Measurements from ENCODE around the gene TCEAL1.
"Not testable (repeated sequence)": the region's sequence is repeated elsewhere in the genome, so short reads cannot be mapped to it uniquely, and the experiment has no call there.

Gene TCEAL1

GRCh38 chrX:103637604-103638338 lies 9.0 kb downstream of the TCEAL1 start:
- 0 out of 2 replicates have a peak, but pooled peaks cover 12% of the 10 kb centered on the region for H3K27me3 ChIP-seq (ENCODE audit: control insufficient read depth, insufficient read depth, low read length)

DNA sequence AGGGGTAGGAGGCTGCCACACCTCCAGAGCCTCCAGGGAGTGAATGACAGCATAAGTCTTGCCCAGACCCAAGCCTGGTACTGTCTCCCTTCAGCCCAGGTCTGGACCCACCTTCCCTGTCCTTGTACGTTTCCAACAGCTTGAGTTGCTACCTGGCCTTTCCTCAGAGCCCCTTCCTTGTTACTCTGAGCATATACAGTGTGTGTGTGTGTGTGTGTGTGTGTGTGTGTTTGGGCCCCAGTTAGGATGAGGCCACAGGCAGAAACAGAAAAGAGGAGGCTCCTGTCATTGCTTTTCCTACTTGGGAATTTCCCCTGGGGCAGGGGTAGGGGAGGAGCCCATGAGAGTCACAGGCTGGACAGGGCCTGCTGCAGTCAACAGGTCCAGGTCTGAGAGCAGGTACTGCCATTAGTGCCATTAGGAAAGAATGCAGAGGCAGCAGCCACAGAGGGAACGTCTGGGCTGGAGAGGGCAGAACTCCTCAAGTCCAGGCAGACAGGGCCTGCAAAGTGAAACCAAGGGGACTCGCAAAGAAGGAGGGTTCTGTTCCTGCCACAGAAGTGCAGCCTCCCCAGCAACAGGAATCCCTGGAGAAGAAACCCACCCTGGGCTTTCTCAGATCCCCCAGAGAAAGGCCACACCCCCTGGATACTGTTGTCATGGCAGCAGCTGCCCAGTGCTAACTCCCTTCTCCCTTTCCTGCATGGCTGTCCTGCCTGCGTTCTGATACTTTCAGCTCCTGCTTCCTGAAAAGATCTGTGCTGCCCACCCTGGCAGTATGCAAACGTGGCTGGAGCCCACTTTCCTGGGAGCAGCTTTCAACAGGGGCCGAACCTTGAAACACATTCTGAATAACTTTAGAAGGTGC lies 9.9 kb downstream of the TCEAL1 start:
- H3K36me3 ChIP-seq (ENCODE audit: control insufficient read depth, insufficient read depth, low read length); H3K4me1 ChIP-seq (ENCODE audit: control insufficient read depth, insufficient read depth, low read length); H3K4me3 ChIP-seq (ENCODE audit: low read depth, low read length); H3K9ac ChIP-seq (ENCODE audit: low read depth, low read length); H3K27ac ChIP-seq (ENCODE audit: low read depth, low read length); H3K9me3 ChIP-seq (ENCODE audit: control insufficient read depth, insufficient read depth, low read length): not testable (repeated sequence)
- H3K27me3 ChIP-seq (ENCODE audit: control insufficient read depth, insufficient read depth, low read length), result 0 out of 2 replicates have a peak, but pooled peaks cover 16% of the 10 kb centered on the region

More at GRCh38 chrX:103637604-103638338, 9.0 kb downstream of the TCEAL1 start:
- Histone ChIP-seq H3K9ac (ENCODE audit: low read depth, low read length) (no peak overlapping the region), H3K27ac (ENCODE audit: low read depth, low read length) (no peak overlapping the region), H3K4me1 (ENCODE audit: control insufficient read depth, insufficient read depth, low read length) (0 out of 2 replicates have a peak, but pooled peaks cover 2% of the 10 kb centered on the region), H3K36me3 (ENCODE audit: control insufficient read depth, insufficient read depth, low read length) (no peaks in the 10 kb centered on the region), H3K9me3 (ENCODE audit: control insufficient read depth, insufficient read depth, low read length) (no peaks in the 10 kb centered on the region), H3K4me3 (ENCODE audit: low read depth, low read length) (no peak overlapping the region)

DNA sequence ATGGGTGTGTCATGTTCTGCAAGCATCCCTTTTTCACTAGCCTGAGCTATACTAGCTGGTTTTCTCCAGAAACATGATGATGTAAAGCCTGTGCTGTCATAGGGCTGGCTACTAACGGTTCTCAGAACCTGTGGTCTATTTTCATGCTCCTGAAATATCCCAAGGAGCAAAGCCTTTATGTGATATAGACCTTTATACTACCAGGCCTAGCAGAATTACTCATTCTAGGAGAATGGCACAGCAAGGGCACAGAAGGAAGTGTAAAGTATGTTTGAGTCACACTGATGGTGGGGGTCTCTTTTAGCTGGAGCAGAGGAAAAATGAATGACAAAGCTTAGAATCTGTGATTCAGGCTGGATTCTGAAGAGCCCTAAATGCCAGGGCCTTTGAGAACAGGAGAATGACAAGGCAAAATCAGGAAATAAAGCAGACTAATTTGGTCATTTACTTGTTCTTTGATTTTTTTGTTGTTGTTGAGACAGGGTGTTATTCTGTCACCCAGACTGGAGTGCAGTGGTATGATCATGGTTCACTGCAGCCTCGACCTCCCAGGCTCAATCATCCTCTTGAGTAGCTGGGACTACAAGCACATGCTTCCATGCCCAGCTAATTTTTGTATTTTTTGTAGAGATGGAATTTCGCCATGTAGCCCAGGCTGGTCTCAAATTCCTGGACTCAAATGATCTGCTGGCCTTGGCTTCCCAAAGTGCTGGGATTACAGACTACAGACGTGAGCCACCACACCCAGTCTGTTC lies 11.8 kb downstream of the TCEAL1 start:
- H3K27me3 ChIP-seq (ENCODE audit: control insufficient read depth, insufficient read depth, low read length), result peaks cover 15% of the 10 kb centered on the region
- H3K4me1 ChIP-seq (ENCODE audit: control insufficient read depth, insufficient read depth, low read length), result 0 out of 2 replicates have a peak, but pooled peaks cover 2% of the 10 kb centered on the region
- H3K9ac ChIP-seq (ENCODE audit: low read depth, low read length), result no peak overlapping the region

DNA sequence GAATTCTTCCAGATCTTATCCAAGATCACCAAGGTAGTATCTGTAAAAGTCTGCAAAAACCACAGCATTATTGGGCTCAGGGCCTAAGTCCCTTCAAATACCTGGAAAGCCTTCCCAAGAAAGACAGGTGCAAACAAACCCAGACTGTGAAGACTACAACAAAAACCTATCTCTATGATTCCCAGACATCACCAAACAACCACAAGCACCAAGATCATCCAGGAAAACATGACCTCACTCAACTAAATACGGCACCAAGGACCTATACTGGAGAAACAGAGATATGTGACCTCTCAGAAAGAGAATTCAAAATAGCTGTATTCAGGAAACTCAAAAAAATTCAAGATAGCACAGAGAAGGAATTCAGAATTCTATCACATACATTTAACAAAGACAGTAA lies 15.3 kb downstream of the TCEAL1 start:
- Histone ChIP-seq H3K4me1 (ENCODE audit: control insufficient read depth, insufficient read depth, low read length) (0 out of 2 replicates have a peak, but pooled peaks cover 2% of the 10 kb centered on the region), H3K27me3 (ENCODE audit: control insufficient read depth, insufficient read depth, low read length) (peaks cover 15% of the 10 kb centered on the region), H3K9ac (ENCODE audit: low read depth, low read length) (no peak overlapping the region), H3K36me3 (ENCODE audit: control insufficient read depth, insufficient read depth, low read length) (no peaks in the 10 kb centered on the region), H3K9me3 (ENCODE audit: control insufficient read depth, insufficient read depth, low read length) (no peaks in the 10 kb centered on the region), H3K4me3 (ENCODE audit: low read depth, low read length) (no peak overlapping the region), H3K27ac (ENCODE audit: low read depth, low read length) (no peak overlapping the region)

More for the DNA sequence above, 11.8 kb downstream of the TCEAL1 start:
- H3K27ac ChIP-seq (ENCODE audit: low read depth, low read length), result peak overlapping the region; percentile 53
- H3K4me3 ChIP-seq (ENCODE audit: low read depth, low read length), result no peak overlapping the region
- no peaks in the 10 kb centered on the region for H3K9me3 ChIP-seq (ENCODE audit: control insufficient read depth, insufficient read depth, low read length)
- no peaks in the 10 kb centered on the region for H3K36me3 ChIP-seq (ENCODE audit: control insufficient read depth, insufficient read depth, low read length)

DNA sequence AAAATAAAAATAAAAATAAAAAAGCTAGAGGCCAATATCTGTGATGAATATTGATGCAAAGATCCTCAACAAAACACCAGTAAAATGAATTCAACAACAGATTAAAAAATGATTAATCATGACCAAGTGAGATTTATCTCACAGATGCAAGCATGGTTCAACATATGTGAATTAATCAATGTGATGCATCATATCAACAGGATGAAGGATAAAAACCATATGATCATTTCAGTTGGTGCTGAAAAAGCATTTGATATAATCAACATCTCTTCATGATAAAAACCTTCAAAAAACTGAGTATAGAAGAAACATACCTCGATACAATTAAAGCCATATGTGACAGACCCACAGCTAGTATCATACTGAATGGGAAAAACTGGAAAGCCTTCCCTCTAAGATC lies 18.9 kb downstream of the TCEAL1 start:
- no peak overlapping the region for H3K27ac ChIP-seq (ENCODE audit: low read depth, low read length)
- no peaks in the 10 kb centered on the region for H3K9me3 ChIP-seq (ENCODE audit: control insufficient read depth, insufficient read depth, low read length)
- no peaks in the 10 kb centered on the region for H3K4me1 ChIP-seq (ENCODE audit: control insufficient read depth, insufficient read depth, low read length)
- H3K27me3 ChIP-seq (ENCODE audit: control insufficient read depth, insufficient read depth, low read length), result peaks cover 7% of the 10 kb centered on the region
- H3K9ac ChIP-seq (ENCODE audit: low read depth, low read length), result no peak overlapping the region
- H3K36me3 ChIP-seq (ENCODE audit: control insufficient read depth, insufficient read depth, low read length), result no peaks in the 10 kb centered on the region
- no peak overlapping the region for H3K4me3 ChIP-seq (ENCODE audit: low read depth, low read length)

DNA sequence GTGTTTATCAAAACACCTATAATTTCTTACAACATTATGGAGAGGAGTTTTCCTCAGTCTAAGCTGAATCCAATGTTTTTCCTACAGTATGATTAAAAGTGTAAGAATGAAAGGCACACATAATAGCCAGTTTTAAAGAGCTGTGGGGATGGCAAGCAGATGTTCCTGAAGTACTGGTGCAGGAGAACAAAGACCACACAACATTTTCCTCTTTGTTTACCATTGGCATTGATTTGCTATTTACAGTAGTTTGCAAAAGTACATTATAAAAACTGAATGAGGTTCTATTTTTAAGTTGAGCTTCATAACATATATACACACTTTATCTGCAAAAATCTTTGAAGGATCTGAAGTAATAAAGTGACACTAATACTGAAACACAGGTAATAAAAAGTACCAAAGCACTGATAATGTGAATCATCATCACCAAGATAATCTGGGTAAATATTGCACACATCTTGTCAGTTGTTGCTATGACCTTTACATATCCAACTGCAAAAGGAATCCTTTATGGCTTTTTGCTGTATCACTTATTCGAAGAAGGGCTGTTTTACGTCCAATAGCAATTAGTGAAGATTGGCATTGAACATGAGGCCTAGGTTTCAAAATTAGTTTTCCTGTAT lies 22.5 kb downstream of the TCEAL1 start:
- H3K4me3 ChIP-seq (ENCODE audit: low read depth, low read length), result no peak overlapping the region
- H3K9me3 ChIP-seq (ENCODE audit: control insufficient read depth, insufficient read depth, low read length), result no peaks in the 10 kb centered on the region
- H3K4me1 ChIP-seq (ENCODE audit: control insufficient read depth, insufficient read depth, low read length), result no peaks in the 10 kb centered on the region
- H3K36me3 ChIP-seq (ENCODE audit: control insufficient read depth, insufficient read depth, low read length), result no peaks in the 10 kb centered on the region
- H3K9ac ChIP-seq (ENCODE audit: low read depth, low read length), result no peak overlapping the region
- no peak overlapping the region for H3K27ac ChIP-seq (ENCODE audit: low read depth, low read length)
- H3K27me3 ChIP-seq (ENCODE audit: control insufficient read depth, insufficient read depth, low read length), result no peaks in the 10 kb centered on the region

DNA sequence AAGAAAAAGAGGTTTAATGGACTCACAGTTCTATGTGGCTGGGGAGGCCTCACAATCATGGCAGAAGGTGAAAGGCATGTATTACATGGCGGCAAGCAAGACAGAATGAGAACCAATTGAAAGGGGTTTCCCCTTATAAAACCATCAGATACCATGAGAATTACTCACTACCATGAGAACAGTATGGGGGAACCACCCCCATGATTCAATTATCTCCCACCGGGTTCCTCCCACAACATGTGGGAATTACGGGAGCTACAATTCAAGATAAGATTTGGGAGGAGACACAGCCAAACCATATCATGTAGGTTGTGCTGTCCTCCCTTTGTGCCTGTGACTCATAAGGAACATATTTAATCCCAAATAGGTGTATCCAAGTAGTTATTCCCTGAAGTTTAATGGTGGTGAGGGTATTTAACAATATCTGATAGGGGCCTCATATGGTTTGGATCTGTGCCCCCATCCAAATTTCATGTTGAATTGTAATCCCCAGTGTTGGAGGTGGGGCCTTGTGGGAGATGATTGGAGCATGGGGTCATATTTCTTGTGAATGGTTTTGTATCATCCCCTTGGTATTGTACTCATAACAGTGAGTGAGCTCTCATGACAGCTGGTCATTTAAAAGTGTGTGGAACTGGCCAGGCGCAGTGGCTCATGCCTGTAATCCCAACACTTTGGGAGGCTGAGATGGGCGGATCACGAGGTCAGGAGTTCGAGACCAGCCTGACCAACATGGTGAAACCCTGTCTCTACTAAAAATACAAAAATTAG lies 26.6 kb downstream of the TCEAL1 start:
- not testable (repeated sequence) for H3K36me3 ChIP-seq (ENCODE audit: control insufficient read depth, insufficient read depth, low read length); H3K27ac ChIP-seq (ENCODE audit: low read depth, low read length); H3K9me3 ChIP-seq (ENCODE audit: control insufficient read depth, insufficient read depth, low read length); H3K4me3 ChIP-seq (ENCODE audit: low read depth, low read length); H3K27me3 ChIP-seq (ENCODE audit: control insufficient read depth, insufficient read depth, low read length); H3K4me1 ChIP-seq (ENCODE audit: control insufficient read depth, insufficient read depth, low read length); H3K9ac ChIP-seq (ENCODE audit: low read depth, low read length)

GRCh38 chrX:103656617-103657016 lies 27.8 kb downstream of the TCEAL1 start:
- peaks cover 4% of the 10 kb centered on the region; the same call in 1 of the 2 replicates for H3K4me1 ChIP-seq (ENCODE audit: control insufficient read depth, insufficient read depth, low read length)
- H3K27ac ChIP-seq (ENCODE audit: low read depth, low read length), result no peak overlapping the region
- H3K27me3 ChIP-seq (ENCODE audit: control insufficient read depth, insufficient read depth, low read length), result no peaks in the 10 kb centered on the region; the same call in 1 of the 2 replicates
- no peaks in the 10 kb centered on the region for H3K36me3 ChIP-seq (ENCODE audit: control insufficient read depth, insufficient read depth, low read length)
- H3K9me3 ChIP-seq (ENCODE audit: control insufficient read depth, insufficient read depth, low read length), result no peaks in the 10 kb centered on the region
- no peak overlapping the region for H3K9ac ChIP-seq (ENCODE audit: low read depth, low read length)
- no peak overlapping the region for H3K4me3 ChIP-seq (ENCODE audit: low read depth, low read length)

DNA sequence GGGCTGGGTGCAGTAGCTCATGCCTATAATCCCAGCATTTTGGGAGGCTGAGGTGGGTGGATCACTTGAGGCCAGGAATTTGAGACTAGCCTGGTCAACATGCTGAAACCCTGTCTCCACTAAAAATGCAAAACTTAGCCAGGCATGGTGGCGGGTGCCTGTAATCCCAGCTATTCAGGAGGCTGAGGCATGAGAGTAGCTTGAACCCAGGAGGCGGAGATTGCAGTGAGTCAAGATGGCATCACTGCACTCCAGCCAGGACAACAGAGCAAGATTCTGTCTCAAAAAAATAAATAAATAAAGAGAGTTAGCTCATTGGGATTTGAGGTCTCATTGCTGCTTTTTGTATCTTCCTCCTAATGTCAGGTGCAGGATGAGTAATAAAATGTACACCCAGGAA lies 28.3 kb downstream of the TCEAL1 start:
- not testable (repeated sequence) for H3K4me1 ChIP-seq (ENCODE audit: control insufficient read depth, insufficient read depth, low read length); H3K9me3 ChIP-seq (ENCODE audit: control insufficient read depth, insufficient read depth, low read length); H3K27me3 ChIP-seq (ENCODE audit: control insufficient read depth, insufficient read depth, low read length); H3K4me3 ChIP-seq (ENCODE audit: low read depth, low read length); H3K36me3 ChIP-seq (ENCODE audit: control insufficient read depth, insufficient read depth, low read length); H3K27ac ChIP-seq (ENCODE audit: low read depth, low read length); H3K9ac ChIP-seq (ENCODE audit: low read depth, low read length)
